Neural cell (in vitro differentiated cells): ENCODE results near the gene SUSD2. TPM values are rescaled to one million over a fixed set of nuclear protein-coding genes. Genes with fewer than 3 reads are reported as not detected.

Experiments
- H2AFZ ChIP-seq: fragments of 200-600, 300-800 bp; sonication (generic), shearing (Covaris generic); 2 replicates; pipeline ENCODE4 v1.6.0; 2014; ENCODE audit warnings: low read depth, mild to moderate bottlenecking, antibody characterized with exemption, low read length, moderate library complexity
- H3F3A ChIP-seq: fragments of 200-600 bp; shearing (Covaris generic); 2 replicates; pipeline ENCODE4 v1.6.1; 2016; ENCODE audit warnings: mild to moderate bottlenecking, moderate library complexity, mixed read lengths, antibody characterized with exemption, low read length; ENCODE audit not compliant: insufficient read depth, poor library complexity, severe bottlenecking
- H3K27ac ChIP-seq: fragments of 200-600, 300-800 bp; sonication (generic), shearing (Covaris generic); 2 replicates; pipeline ENCODE4 v1.5.1; 2014; ENCODE audit warnings: mild to moderate bottlenecking, low read length, moderate library complexity
- H3K27me3 ChIP-seq: fragments of 300-800, 200-600 bp; sonication (generic), shearing (Covaris generic); 2 replicates; pipeline ENCODE4 v1.6.0; 2014; ENCODE audit warnings: mild to moderate bottlenecking, low read depth, low read length, moderate library complexity; ENCODE audit not compliant: insufficient read depth
- H3K36me3 ChIP-seq: fragments of 300-800, 200-600 bp; sonication (generic), shearing (Covaris generic); 2 replicates; pipeline ENCODE4 v1.5.1; 2014; ENCODE audit warnings: mild to moderate bottlenecking, antibody characterized with exemption, low read length, moderate library complexity; ENCODE audit not compliant: insufficient read depth
- H3K4me2 ChIP-seq: fragments of 300-800, 200-600 bp; sonication (generic), shearing (Covaris generic); 2 replicates; pipeline ENCODE4 v1.6.0; 2014; ENCODE audit warnings: mild to moderate bottlenecking, low read length
- H3K4me3 ChIP-seq: fragments of 300-800, 200-600 bp; sonication (generic), shearing (Covaris generic); 2 replicates; pipeline ENCODE4 v1.5.1; 2014; ENCODE audit warnings: mild to moderate bottlenecking, low read length, moderate library complexity
- H3K79me2 ChIP-seq: fragments of 200-600 bp; shearing (Covaris generic); replicated peaks from 2 replicates; pipeline ENCODE4 v1.6.0; 2014; ENCODE audit warnings: mild to moderate bottlenecking, low read length, moderate library complexity; ENCODE audit not compliant: insufficient read depth
- H3K9ac ChIP-seq: fragments of 300-800, 200-600 bp; sonication (generic), shearing (Covaris generic); 2 replicates; pipeline ENCODE4 v1.6.1; 2016; ENCODE audit warnings: mild to moderate bottlenecking, low read length, mixed read lengths
- H3K9me2 ChIP-seq: fragments of 200-600 bp; shearing (Covaris generic); 2 replicates; pipeline ENCODE4 v1.6.1; 2016; ENCODE audit warnings: mild to moderate bottlenecking, low read length, mixed read lengths; ENCODE audit not compliant: insufficient read depth
- H3K9me3 ChIP-seq: fragments of 200-600, 300-800 bp; sonication (generic), shearing (Covaris generic); 2 replicates; pipeline ENCODE4 v1.6.1; 2016; ENCODE audit warnings: mild to moderate bottlenecking, mixed run types, low read length, moderate library complexity, mixed read lengths
- H4K20me1 ChIP-seq: fragments of 200-600 bp; shearing (Covaris generic); 2 replicates; pipeline ENCODE4 v1.6.1; 2016; ENCODE audit warnings: mild to moderate bottlenecking, mixed run types; ENCODE audit not compliant: insufficient read depth
- CTCF ChIP-seq: fragments of 450-650 bp; IDR thresholded peaks from 2 replicates; pipeline ENCODE4 v1.5.1; 2014; ENCODE audit warnings: antibody characterized with exemption, mild to moderate bottlenecking, moderate library complexity; ENCODE audit not compliant: poor library complexity, severe bottlenecking
- EP300 ChIP-seq: fragments of 450-650 bp; conservative IDR thresholded peaks from 2 replicates; pipeline ENCODE4 v1.6.1; 2014; ENCODE audit warnings: antibody characterized with exemption, mild to moderate bottlenecking, moderate library complexity; ENCODE audit not compliant: poor library complexity, severe bottlenecking
- EZH2 ChIP-seq: fragments of 200-600, 300-800 bp; shearing (Covaris generic), sonication (generic); IDR thresholded peaks from 2 replicates; pipeline ENCODE4 v1.6.1; 2014; ENCODE audit warnings: antibody characterized with exemption, low read length, borderline replicate concordance, mild to moderate bottlenecking; ENCODE audit not compliant: insufficient read depth, poor library complexity, severe bottlenecking
- MXI1 ChIP-seq: fragments of 450-650 bp; conservative IDR thresholded peaks from 2 replicates; pipeline ENCODE4 v1.6.1; 2014; ENCODE audit warnings: antibody characterized with exemption, mild to moderate bottlenecking; ENCODE audit not compliant: poor library complexity, severe bottlenecking
- POLR2AphosphoS5 ChIP-seq: IDR thresholded peaks from 2 replicates; pipeline ENCODE4 v1.6.1; 2012
- RAD21 ChIP-seq: fragments of 450-650 bp; conservative IDR thresholded peaks from 2 replicates; pipeline ENCODE4 v1.6.1; 2014; ENCODE audit warnings: antibody characterized with exemption, mild to moderate bottlenecking, moderate library complexity
- SMC3 ChIP-seq: fragments of 450-650 bp; conservative IDR thresholded peaks from 2 replicates; pipeline ENCODE4 v1.6.1; 2014; ENCODE audit warnings: antibody characterized with exemption, mild to moderate bottlenecking, moderate library complexity; ENCODE audit not compliant: poor library complexity
- TAF1 ChIP-seq: IDR thresholded peaks from 2 replicates; pipeline ENCODE4 v1.6.1; 2012; ENCODE audit warnings: low read depth
- polyA plus RNA-seq: library from polyadenylated mRNA; depleted of rRNA; stranded (reverse); fragments of >200 nt; gene quantifications from 2 replicates; pipeline ENCODE4 v1.2.3, GENCODE V29; 2014
- TF ChIP-seq, protein P1 (sequence below): IDR thresholded peaks from 2 replicates; pipeline ENCODE4 v1.6.1; 2012; ENCODE audit warnings: borderline replicate concordance

Gene SUSD2
- polyA plus RNA-seq, 1 donor from 2014 or later: 0.20 TPM

GRCh38 chr22:24161909-24162308 lies 19.4 kb upstream of the SUSD2 start:
- no peaks in the 10 kb centered on the region for H3K79me2 ChIP-seq
- H2AFZ ChIP-seq: no peak overlapping the region
- no peaks in the 10 kb centered on the region for H3F3A ChIP-seq
- no peak overlapping the region for H3K4me3 ChIP-seq
- no peak overlapping the region for H3K9ac ChIP-seq
- TF ChIP-seq TAF1 (no peak), CTCF (no peak), SMC3 (no peak), MXI1 (no peak), POLR2AphosphoS5 (no peak), EP300 (no peak), EZH2 (no peak), RAD21 (no peak)
- TF ChIP-seq, protein P1, sequence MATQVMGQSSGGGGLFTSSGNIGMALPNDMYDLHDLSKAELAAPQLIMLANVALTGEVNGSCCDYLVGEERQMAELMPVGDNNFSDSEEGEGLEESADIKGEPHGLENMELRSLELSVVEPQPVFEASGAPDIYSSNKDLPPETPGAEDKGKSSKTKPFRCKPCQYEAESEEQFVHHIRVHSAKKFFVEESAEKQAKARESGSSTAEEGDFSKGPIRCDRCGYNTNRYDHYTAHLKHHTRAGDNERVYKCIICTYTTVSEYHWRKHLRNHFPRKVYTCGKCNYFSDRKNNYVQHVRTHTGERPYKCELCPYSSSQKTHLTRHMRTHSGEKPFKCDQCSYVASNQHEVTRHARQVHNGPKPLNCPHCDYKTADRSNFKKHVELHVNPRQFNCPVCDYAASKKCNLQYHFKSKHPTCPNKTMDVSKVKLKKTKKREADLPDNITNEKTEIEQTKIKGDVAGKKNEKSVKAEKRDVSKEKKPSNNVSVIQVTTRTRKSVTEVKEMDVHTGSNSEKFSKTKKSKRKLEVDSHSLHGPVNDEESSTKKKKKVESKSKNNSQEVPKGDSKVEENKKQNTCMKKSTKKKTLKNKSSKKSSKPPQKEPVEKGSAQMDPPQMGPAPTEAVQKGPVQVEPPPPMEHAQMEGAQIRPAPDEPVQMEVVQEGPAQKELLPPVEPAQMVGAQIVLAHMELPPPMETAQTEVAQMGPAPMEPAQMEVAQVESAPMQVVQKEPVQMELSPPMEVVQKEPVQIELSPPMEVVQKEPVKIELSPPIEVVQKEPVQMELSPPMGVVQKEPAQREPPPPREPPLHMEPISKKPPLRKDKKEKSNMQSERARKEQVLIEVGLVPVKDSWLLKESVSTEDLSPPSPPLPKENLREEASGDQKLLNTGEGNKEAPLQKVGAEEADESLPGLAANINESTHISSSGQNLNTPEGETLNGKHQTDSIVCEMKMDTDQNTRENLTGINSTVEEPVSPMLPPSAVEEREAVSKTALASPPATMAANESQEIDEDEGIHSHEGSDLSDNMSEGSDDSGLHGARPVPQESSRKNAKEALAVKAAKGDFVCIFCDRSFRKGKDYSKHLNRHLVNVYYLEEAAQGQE: no peak
- H3K9me3 ChIP-seq: no peaks in the 10 kb centered on the region
- H3K27ac ChIP-seq: no peak overlapping the region
- no peaks in the 10 kb centered on the region for H3K9me2 ChIP-seq
- H3K27me3 ChIP-seq: no peaks in the 10 kb centered on the region
- no peak overlapping the region for H3K4me2 ChIP-seq
- no peaks in the 10 kb centered on the region for H3K36me3 ChIP-seq
- peaks cover 5% of the 10 kb centered on the region for H4K20me1 ChIP-seq

- H3K9me2 ChIP-seq: no peaks in the 10 kb centered on the region
- H4K20me1 ChIP-seq: no peaks in the 10 kb centered on the region
- H3K27ac ChIP-seq: no peak overlapping the region
- H3K9ac ChIP-seq: no peak overlapping the region
- H3K79me2 ChIP-seq: no peaks in the 10 kb centered on the region
- H3F3A ChIP-seq: no peaks in the 10 kb centered on the region
- no peak overlapping the region for H2AFZ ChIP-seq
- no peak overlapping the region for H3K4me3 ChIP-seq
- no peak for TF ChIP-seq TAF1
- no peak for TF ChIP-seq RAD21
- TF ChIP-seq MXI1: no peak
- TF ChIP-seq EP300: no peak
- no peaks in the 10 kb centered on the region for H3K9me3 ChIP-seq
- H3K4me2 ChIP-seq: no peak overlapping the region
- H3K36me3 ChIP-seq: no peaks in the 10 kb centered on the region
- no peaks in the 10 kb centered on the region for H3K27me3 ChIP-seq
These were observed 18.9 kb upstream of the SUSD2 start for GRCh38 chr22:24162436-24162835.

GRCh38 chr22:24164243-24164642 lies 17.0 kb upstream of the SUSD2 start:
- Histone ChIP-seq H3K9ac (no peak overlapping the region), H3K4me2 (no peak overlapping the region), H3K27ac (no peak overlapping the region), H3K27me3 (no peaks in the 10 kb centered on the region), H3K9me2 (no peaks in the 10 kb centered on the region), H3K79me2 (no peaks in the 10 kb centered on the region), H3K36me3 (no peaks in the 10 kb centered on the region), H3K4me3 (no peak overlapping the region), H3F3A (no peaks in the 10 kb centered on the region), H2AFZ (no peak overlapping the region), H4K20me1 (no peaks in the 10 kb centered on the region), H3K9me3 (no peaks in the 10 kb centered on the region)
- no peak for TF ChIP-seq POLR2AphosphoS5
- TF ChIP-seq RAD21: no peak
- no peak for TF ChIP-seq EP300
- no peak for TF ChIP-seq MXI1
- TF ChIP-seq SMC3: no peak
- TF ChIP-seq, protein P1: no peak
- no peak for TF ChIP-seq CTCF
- TF ChIP-seq EZH2: no peak
- TF ChIP-seq TAF1: no peak
